Thoracic aorta (tissue), 2 donors: ENCODE measurements around the gene GFY. TPM values are rescaled to one million over a fixed set of nuclear protein-coding genes. Genes with fewer than 3 reads are reported as not detected.
"Not testable (repeated sequence)": the region's sequence is repeated elsewhere in the genome, so short reads cannot be mapped to it uniquely, and the experiment has no call there.

Source experiments
- ATAC-seq: fragments of 150-250 bp; one replicate; pipeline ENCODE4 v1.8.0; 2017; ENCODE audit warnings: low read depth; ENCODE audit not compliant: insufficient number of reproducible peaks, low FRiP score
- DNase-seq: peaks from one replicate; pipeline ENCODE4 v3.0.0-alpha.2; 2020; ENCODE audit warnings: low spot score
- H3K27ac ChIP-seq, 2 donors: fragments of 200-600 bp; sonication (generic); 1 replicate in 1 of 2; 2 replicates in 1 of 2; pipeline ENCODE4 v1.5.1; 2016; ENCODE audit warnings: mild to moderate bottlenecking in 2 of 2, moderate library complexity in 2 of 2
- H3K27me3 ChIP-seq: fragments of 200-600 bp; sonication (generic); replicated peaks from 2 replicates; pipeline ENCODE4 v1.6.0; 2016; ENCODE audit warnings: mild to moderate bottlenecking; ENCODE audit not compliant: insufficient read depth
- H3K36me3 ChIP-seq: fragments of 200-600 bp; sonication (generic); one replicate; pipeline ENCODE4 v1.5.1; 2016
- H3K4me1 ChIP-seq, 2 donors: fragments of 200-600 bp; sonication (generic); 1 replicate in 1 of 2; 2 replicates in 1 of 2; pipeline versions ENCODE4 v1.5.1 to v1.6.0; 2016; ENCODE audit warnings: low read depth in 2 of 2, mild to moderate bottlenecking in 1 of 2; ENCODE audit not compliant: control insufficient read depth in 1 of 2
- H3K4me3 ChIP-seq: fragments of 200-600 bp; sonication (generic); 2 replicates; pipeline ENCODE4 v1.5.1; 2016; ENCODE audit warnings: mild to moderate bottlenecking
- H3K9me3 ChIP-seq: fragments of 200-600 bp; sonication (generic); 2 replicates; pipeline ENCODE4 v1.5.1; 2016
- total RNA-seq, 2 donors: library from RNA; depleted of rRNA; stranded (reverse); fragments of >200 nt; gene quantifications; one replicate each; pipeline versions ENCODE4 v1.1.0 to v1.2.3, GENCODE V29; 2016
- TF ChIP-seq, protein P1 (sequence below): fragments of 200-600 bp; sonication (generic); IDR thresholded peaks from one replicate; pipeline ENCODE4 v1.5.1; 2019; ENCODE audit warnings: antibody characterized with exemption

GFY gene
- total RNA-seq, 2 donors from 2014 or later, result not detected

DNA sequence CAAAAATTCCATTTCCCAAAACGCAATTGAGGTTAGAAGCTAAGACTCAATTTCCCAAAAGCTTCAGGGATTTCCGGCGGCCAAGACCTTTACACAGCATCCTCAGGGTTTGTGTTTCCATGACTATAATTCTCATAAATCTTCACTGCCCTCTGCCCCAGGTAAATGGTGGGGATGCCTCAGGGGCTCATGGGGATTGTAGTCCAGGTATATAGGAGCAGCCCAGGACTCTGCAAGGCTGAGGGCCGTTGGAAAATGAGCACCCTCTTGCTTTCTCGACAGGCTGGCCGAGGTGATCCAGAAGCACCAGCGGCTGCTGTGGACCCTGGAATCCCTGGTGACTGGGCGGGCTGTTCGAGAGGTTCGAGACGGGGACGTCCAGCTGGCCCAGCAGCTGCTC is 34.2 kb downstream of the GFY start:
- H3K27ac ChIP-seq, result no peak overlapping the region
- no peak overlapping the region for H3K4me3 ChIP-seq
- peaks cover 11% of the 10 kb centered on the region for H3K36me3 ChIP-seq
- TF ChIP-seq, protein P1, sequence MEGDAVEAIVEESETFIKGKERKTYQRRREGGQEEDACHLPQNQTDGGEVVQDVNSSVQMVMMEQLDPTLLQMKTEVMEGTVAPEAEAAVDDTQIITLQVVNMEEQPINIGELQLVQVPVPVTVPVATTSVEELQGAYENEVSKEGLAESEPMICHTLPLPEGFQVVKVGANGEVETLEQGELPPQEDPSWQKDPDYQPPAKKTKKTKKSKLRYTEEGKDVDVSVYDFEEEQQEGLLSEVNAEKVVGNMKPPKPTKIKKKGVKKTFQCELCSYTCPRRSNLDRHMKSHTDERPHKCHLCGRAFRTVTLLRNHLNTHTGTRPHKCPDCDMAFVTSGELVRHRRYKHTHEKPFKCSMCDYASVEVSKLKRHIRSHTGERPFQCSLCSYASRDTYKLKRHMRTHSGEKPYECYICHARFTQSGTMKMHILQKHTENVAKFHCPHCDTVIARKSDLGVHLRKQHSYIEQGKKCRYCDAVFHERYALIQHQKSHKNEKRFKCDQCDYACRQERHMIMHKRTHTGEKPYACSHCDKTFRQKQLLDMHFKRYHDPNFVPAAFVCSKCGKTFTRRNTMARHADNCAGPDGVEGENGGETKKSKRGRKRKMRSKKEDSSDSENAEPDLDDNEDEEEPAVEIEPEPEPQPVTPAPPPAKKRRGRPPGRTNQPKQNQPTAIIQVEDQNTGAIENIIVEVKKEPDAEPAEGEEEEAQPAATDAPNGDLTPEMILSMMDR, result no peak
- no peaks in the 10 kb centered on the region for H3K27me3 ChIP-seq
- H3K4me1 ChIP-seq, result peaks cover 1% of the 10 kb centered on the region in 2 donors
- DNase-seq (no peak), ATAC-seq (no peak)
- H3K9me3 ChIP-seq, result no peaks in the 10 kb centered on the region

DNA sequence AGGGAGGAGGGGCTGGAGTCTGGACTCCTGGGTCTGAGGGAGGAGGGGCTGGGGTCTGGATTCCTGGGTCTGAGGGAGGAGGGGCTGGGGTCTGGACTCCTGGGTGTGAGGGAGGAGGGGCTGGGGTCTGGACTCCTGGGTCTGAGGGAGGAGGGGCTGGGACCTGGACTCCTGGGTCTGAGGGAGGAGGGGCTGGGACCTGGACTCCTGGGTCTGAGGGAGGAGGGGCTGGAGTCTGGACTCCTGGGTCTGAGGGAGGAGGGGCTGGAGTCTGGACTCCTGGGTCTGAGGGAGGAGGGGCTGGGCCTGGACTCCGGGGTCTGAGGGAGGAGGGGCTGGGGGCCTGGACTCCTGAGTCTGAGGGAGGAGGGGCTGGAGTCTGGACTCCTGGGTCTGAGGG is 35.9 kb downstream of the GFY start:
- not testable (repeated sequence) for ATAC-seq, H3K4me3 ChIP-seq

DNA sequence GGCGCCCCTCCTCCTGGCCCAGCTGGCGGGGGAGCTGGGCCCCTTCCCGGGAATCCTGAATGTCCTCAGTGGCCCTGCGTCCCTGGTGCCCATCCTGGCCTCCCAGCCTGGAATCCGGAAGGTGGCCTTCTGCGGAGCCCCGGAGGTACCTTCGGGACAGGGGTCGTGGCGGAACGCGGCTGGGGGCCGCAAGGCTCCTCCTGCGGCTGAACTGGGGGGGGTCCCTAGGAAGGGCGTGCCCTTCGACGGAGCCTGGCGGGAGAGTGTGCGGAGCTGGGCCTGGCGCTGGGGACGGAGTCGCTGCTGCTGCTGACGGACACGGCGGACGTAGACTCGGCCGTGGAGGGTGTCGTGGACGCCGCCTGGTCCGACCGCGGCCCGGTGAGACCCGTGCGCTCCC is 36.5 kb downstream of the GFY start:
- Histone ChIP-seq H3K9me3 (no peaks in the 10 kb centered on the region), H3K27me3 (no peaks in the 10 kb centered on the region), H3K36me3 (peaks cover 11% of the 10 kb centered on the region), H3K27ac (no peak overlapping the region), H3K4me1 (no peaks in the 10 kb centered on the region), H3K4me3 (no peak overlapping the region)
- ATAC-seq (no peak), DNase-seq (no peak)
- TF ChIP-seq, protein P1, result no peak

More for the DNA sequence above, 35.9 kb downstream of the GFY start:
- H3K4me1 ChIP-seq, H3K27me3 ChIP-seq, H3K9me3 ChIP-seq, H3K27ac ChIP-seq, DNase-seq: not testable (repeated sequence)
- H3K36me3 ChIP-seq, result peaks cover 11% of the 10 kb centered on the region

DNA sequence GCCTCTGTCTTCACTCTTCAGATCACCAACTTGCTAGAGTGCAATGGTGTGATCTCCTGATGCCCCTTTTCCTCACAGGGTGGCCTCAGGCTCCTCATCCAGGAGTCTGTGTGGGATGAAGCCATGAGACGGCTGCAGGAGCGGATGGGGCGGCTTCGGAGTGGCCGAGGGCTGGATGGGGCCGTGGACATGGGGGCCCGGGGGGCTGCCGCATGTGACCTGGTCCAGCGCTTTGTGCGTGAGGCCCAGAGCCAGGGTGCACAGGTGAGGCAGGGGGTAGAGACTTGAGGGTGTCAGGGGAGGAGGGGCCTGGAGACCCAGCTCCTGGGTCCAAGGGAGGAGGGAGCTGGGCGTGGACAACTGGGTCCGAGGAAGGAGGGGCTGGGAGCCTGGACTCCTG is 37.3 kb downstream of the GFY start:
- ATAC-seq (no peak), DNase-seq (no peak)
- H3K4me1 ChIP-seq, result no peaks in the 10 kb centered on the region
- TF ChIP-seq, protein P1, result no peak
- H3K27me3 ChIP-seq, result no peaks in the 10 kb centered on the region
- peaks cover 11% of the 10 kb centered on the region for H3K36me3 ChIP-seq
- no peaks in the 10 kb centered on the region for H3K9me3 ChIP-seq
- no peak overlapping the region for H3K4me3 ChIP-seq
- no peak overlapping the region for H3K27ac ChIP-seq

DNA sequence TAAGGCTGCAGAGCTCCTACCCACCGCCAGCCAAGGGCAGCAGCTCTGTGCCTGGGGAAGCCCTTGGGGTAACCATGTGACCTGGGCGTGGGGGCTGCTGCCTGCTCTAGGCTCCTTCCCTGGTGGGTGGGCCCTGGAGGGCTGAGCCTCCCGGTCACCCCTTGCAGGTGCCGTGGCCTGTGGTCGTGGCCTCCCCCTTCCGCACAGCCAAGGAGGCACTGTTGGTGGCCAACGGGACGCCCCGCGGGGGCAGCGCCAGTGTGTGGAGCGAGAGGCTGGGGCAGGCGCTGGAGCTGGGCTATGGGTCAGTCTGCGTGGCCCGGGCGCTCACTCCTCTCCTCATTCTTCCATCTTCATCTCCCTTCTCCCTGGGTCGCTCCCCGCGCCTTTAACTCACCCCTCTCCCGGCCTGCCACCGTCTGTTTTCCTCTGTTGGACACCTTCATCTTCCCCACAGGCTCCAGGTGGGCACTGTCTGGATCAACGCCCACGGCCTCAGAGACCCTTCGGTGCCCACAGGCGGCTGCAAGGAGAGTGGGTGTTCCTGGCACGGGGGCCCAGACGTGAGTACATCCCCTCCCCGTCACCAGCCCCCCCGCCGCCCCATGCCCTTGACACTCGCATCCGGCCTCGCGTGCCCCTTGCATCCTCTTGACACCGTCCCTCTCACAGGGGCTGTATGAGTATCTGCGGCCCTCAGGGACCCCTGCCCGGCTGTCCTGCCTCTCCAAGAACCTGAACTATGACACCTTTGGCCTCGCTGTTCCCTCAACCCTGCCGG is 39.0 kb downstream of the GFY start:
- no peaks in the 10 kb centered on the region for H3K27me3 ChIP-seq
- no peak overlapping the region for H3K4me3 ChIP-seq
- DNase-seq (no peak), ATAC-seq (no peak)
- no peaks in the 10 kb centered on the region for H3K9me3 ChIP-seq
- peaks cover 11% of the 10 kb centered on the region for H3K36me3 ChIP-seq
- H3K4me1 ChIP-seq, result no peaks in the 10 kb centered on the region
- no peak overlapping the region for H3K27ac ChIP-seq
- TF ChIP-seq, protein P1, result no peak

DNA sequence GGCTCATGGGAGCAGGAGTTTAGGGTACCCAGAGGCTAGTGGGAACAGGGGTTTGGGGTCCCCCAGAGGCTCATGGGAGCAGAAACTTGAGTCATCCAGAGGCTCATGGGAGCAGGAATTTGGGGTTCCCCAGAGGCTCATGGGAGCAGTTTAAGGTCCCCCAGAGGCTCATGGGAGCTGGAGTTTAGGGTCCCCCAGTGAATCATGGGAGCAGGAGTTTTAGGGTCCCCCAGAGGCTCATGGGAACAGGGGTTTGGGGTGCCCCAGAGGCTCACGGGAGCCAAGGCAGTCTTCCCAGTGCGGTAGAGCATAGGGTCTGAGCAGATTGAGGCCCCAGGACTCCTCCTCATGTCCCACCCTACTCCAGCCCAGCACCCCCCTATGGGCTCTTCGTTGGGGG is 40.2 kb downstream of the GFY start:
- no peak overlapping the region for H3K4me3 ChIP-seq
- ATAC-seq (no peak), DNase-seq (no peak)
- H3K27ac ChIP-seq, result no peak overlapping the region
- peaks cover 4% of the 10 kb centered on the region for H3K36me3 ChIP-seq
- no peaks in the 10 kb centered on the region for H3K9me3 ChIP-seq
- no peaks in the 10 kb centered on the region for H3K27me3 ChIP-seq
- TF ChIP-seq, protein P1, result no peak
- H3K4me1 ChIP-seq, result no peaks in the 10 kb centered on the region
